ENCODE results near the gene OSCP1. TPM values are rescaled to one million over a fixed set of nuclear protein-coding genes. Genes with fewer than 3 reads are reported as not detected.

OSCP1 gene
- polyA plus RNA-seq, 1 donor (not counting 4 experiments of a cell fraction or from before 2014, with no cell fraction given) = 9.5 TPM

DNA sequence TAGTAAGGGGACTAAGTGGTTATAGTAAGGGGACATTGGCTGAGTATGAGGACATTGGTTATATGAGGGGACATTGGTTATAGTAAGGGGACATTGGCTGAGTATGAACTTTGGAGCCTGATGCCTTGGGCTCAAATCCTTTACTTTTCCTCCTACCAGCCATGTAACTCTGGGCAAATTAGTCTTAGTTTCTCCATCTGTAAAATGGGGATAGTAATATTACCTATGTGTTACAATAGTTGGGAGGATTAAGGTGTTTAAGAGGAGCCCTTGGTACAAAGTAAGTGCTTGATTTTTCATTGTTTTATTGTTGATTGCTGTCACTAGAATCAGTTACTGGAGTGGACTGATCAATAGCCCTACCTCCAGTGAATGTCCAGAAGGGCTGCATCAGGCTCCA lies 2.8 kb downstream of the OSCP1 start:
- dilution Hi-C loops (cut with MboI; ENCODE audit: extremely low pct_ligation_motif_present, low sequenced_read_pairs) = no loop called here
- FAIRE-seq (no peak), DNase-seq (ENCODE audit: low read depth, low spot score) (no peak)
- no peak overlapping the region for H3K27ac ChIP-seq (ENCODE audit: control insufficient read depth, insufficient read depth, low read length)
- H3K9me3 ChIP-seq (ENCODE audit: control insufficient read depth, low read depth, low read length) = no peaks in the 10 kb centered on the region
- H3K4me2 ChIP-seq (ENCODE audit: control insufficient read depth, extremely low read depth, insufficient read depth, low read depth, low read length) = no peak overlapping the region
- H3K36me3 ChIP-seq (ENCODE audit: control insufficient read depth in 2 of 2, extremely low read depth in 1 of 2, insufficient read depth in 2 of 2, low read length in 2 of 2) = no peaks in the 10 kb centered on the region
- H3K4me3 ChIP-seq (ENCODE audit: control insufficient read depth in 2 of 3, extremely low read depth in 1 of 3, insufficient read depth in 2 of 3, low read depth in 1 of 3, low read length in 3 of 3) = no peak overlapping the region
- TF ChIP-seq EZH2 (IDR thresholded peaks at IDR 0.05; ENCODE audit: low read length) = no peak
- TF ChIP-seq, protein P1, sequence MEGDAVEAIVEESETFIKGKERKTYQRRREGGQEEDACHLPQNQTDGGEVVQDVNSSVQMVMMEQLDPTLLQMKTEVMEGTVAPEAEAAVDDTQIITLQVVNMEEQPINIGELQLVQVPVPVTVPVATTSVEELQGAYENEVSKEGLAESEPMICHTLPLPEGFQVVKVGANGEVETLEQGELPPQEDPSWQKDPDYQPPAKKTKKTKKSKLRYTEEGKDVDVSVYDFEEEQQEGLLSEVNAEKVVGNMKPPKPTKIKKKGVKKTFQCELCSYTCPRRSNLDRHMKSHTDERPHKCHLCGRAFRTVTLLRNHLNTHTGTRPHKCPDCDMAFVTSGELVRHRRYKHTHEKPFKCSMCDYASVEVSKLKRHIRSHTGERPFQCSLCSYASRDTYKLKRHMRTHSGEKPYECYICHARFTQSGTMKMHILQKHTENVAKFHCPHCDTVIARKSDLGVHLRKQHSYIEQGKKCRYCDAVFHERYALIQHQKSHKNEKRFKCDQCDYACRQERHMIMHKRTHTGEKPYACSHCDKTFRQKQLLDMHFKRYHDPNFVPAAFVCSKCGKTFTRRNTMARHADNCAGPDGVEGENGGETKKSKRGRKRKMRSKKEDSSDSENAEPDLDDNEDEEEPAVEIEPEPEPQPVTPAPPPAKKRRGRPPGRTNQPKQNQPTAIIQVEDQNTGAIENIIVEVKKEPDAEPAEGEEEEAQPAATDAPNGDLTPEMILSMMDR (optimal IDR thresholded peaks at IDR 0.05 in 1 of 3, IDR thresholded peaks at IDR 0.05 in 1 of 3, conservative IDR thresholded peaks at IDR 0.05 in 1 of 3; ENCODE audit: extremely low read depth in 1 of 3, insufficient read depth in 2 of 3, low read length in 3 of 3) = no peak
- H4K20me1 ChIP-seq (ENCODE audit: control insufficient read depth, extremely low read depth, insufficient read depth, low read length) = no peaks in the 10 kb centered on the region
- no peaks in the 10 kb centered on the region for H3K27me3 ChIP-seq (ENCODE audit: control insufficient read depth, extremely low read depth, insufficient read depth, low read length)
- no peaks in the 10 kb centered on the region for H3K79me2 ChIP-seq (ENCODE audit: control insufficient read depth, insufficient read depth, low read length)
- no peak overlapping the region for H3K9ac ChIP-seq (ENCODE audit: control insufficient read depth, extremely low read depth, insufficient read depth, low read length)
- no peaks in the 10 kb centered on the region for H3K9me1 ChIP-seq (ENCODE audit: control insufficient read depth, extremely low read depth, insufficient read depth, low read length)
- no peak overlapping the region for H2AFZ ChIP-seq (ENCODE audit: control insufficient read depth, low read length)
- peaks cover 18% of the 10 kb centered on the region for H3K4me1 ChIP-seq (ENCODE audit: control insufficient read depth, extremely low read depth, insufficient read depth, low read length)

GRCh38 chr1:36446746-36447145 lies 3.5 kb downstream of the OSCP1 start:
- H3K36me3 ChIP-seq (ENCODE audit: control insufficient read depth in 2 of 2, extremely low read depth in 1 of 2, insufficient read depth in 2 of 2, low read length in 2 of 2) = no peaks in the 10 kb centered on the region
- peaks cover 18% of the 10 kb centered on the region for H3K4me1 ChIP-seq (ENCODE audit: control insufficient read depth, extremely low read depth, insufficient read depth, low read length)
- no peaks in the 10 kb centered on the region for H3K9me1 ChIP-seq (ENCODE audit: control insufficient read depth, extremely low read depth, insufficient read depth, low read length)
- H3K9ac ChIP-seq (ENCODE audit: control insufficient read depth, extremely low read depth, insufficient read depth, low read length) = no peak overlapping the region
- no peak overlapping the region for H3K4me2 ChIP-seq (ENCODE audit: control insufficient read depth, extremely low read depth, insufficient read depth, low read depth, low read length)
- H3K4me3 ChIP-seq (ENCODE audit: control insufficient read depth in 2 of 3, extremely low read depth in 1 of 3, insufficient read depth in 2 of 3, low read depth in 1 of 3, low read length in 3 of 3) = no peak overlapping the region
- FAIRE-seq (no peak), DNase-seq (ENCODE audit: low read depth, low spot score) (no peak)
- no peaks in the 10 kb centered on the region for H3K79me2 ChIP-seq (ENCODE audit: control insufficient read depth, insufficient read depth, low read length)
- TF ChIP-seq, protein P1 (optimal IDR thresholded peaks at IDR 0.05 in 1 of 3, IDR thresholded peaks at IDR 0.05 in 1 of 3, conservative IDR thresholded peaks at IDR 0.05 in 1 of 3; ENCODE audit: extremely low read depth in 1 of 3, insufficient read depth in 2 of 3, low read length in 3 of 3) = no peak
- no peak for TF ChIP-seq EZH2 (IDR thresholded peaks at IDR 0.05; ENCODE audit: low read length)
- no peaks in the 10 kb centered on the region for H4K20me1 ChIP-seq (ENCODE audit: control insufficient read depth, extremely low read depth, insufficient read depth, low read length)
- dilution Hi-C loops (cut with MboI; ENCODE audit: extremely low pct_ligation_motif_present, low sequenced_read_pairs) = no loop called here
- no peaks in the 10 kb centered on the region for H3K27me3 ChIP-seq (ENCODE audit: control insufficient read depth, extremely low read depth, insufficient read depth, low read length)
- H3K27ac ChIP-seq (ENCODE audit: control insufficient read depth, insufficient read depth, low read length) = no peak overlapping the region
- H2AFZ ChIP-seq (ENCODE audit: control insufficient read depth, low read length) = no peak overlapping the region
- no peaks in the 10 kb centered on the region for H3K9me3 ChIP-seq (ENCODE audit: control insufficient read depth, low read depth, low read length)
